Upper lobe of right lung (tissue), 1 donor: ENCODE data around the gene DAPP1. TPM values are rescaled to one million over a fixed set of nuclear protein-coding genes. Genes with fewer than 3 reads are reported as not detected.

Source experiments
- ATAC-seq: fragments of 200-7000 bp; cut with Tn5 transposase; one replicate; pipeline ENCODE4 v1.9.1; 2020; ENCODE audit warnings: mild to moderate bottlenecking, moderate library complexity
- DNase-seq: peaks from one replicate; pipeline ENCODE4 v3.0.0-alpha.2; 2020
- H3K27ac ChIP-seq: fragments of 200-600 bp; one replicate; pipeline ENCODE4 v1.8.0; 2022
- H3K27me3 ChIP-seq: fragments of 200-600 bp; one replicate; pipeline ENCODE4 v1.8.0; 2022; ENCODE audit warnings: mild to moderate bottlenecking
- H3K36me3 ChIP-seq: fragments of 200-600 bp; one replicate; pipeline ENCODE4 v1.8.0; 2022
- H3K4me1 ChIP-seq: fragments of 200-600 bp; one replicate; pipeline ENCODE4 v1.8.0; 2022
- H3K4me3 ChIP-seq: fragments of 200-600 bp; one replicate; pipeline ENCODE4 v1.8.0; 2022; ENCODE audit warnings: mild to moderate bottlenecking
- H3K9me3 ChIP-seq: fragments of 200-600 bp; one replicate; pipeline ENCODE4 v1.8.0; 2022
- intact Hi-C: fragments of 100-400 bp; cut with DNase I; formaldehyde crosslinking; loops from one replicate; pipeline ENCODE4 v1.11.0; 2022
- total RNA-seq: library from RNA; stranded (reverse); fragmentation: NEBNext Ultra II Directional; extraction: Animal tissue kit (Norgen Biotek cat#: 25700); gene quantifications from one replicate; pipeline ENCODE4 v1.2.1, GENCODE V29; 2021
- TF ChIP-seq, protein P1 (sequence below): fragments of 200-600 bp; IDR thresholded peaks from one replicate; pipeline ENCODE4 v1.8.0; 2022; ENCODE audit warnings: antibody characterized with exemption
- donor health status: DM: no; HTN: yes; CAD: no; lungs with severe emphysema.

The DAPP1 gene
- total RNA-seq, 1 donor from 2014 or later: 8.9 TPM

GRCh38 chr4:99875071-99875470, 58.4 kb downstream of the DAPP1 start:
- ATAC-seq (no peak), DNase-seq (no peak)
- Histone ChIP-seq H3K4me1 (no peaks in the 10 kb centered on the region), H3K9me3 (no peaks in the 10 kb centered on the region), H3K4me3 (no peak overlapping the region), H3K27me3 (no peaks in the 10 kb centered on the region), H3K36me3 (peaks cover 41% of the 10 kb centered on the region), H3K27ac (no peak overlapping the region)
- TF ChIP-seq, protein P1, sequence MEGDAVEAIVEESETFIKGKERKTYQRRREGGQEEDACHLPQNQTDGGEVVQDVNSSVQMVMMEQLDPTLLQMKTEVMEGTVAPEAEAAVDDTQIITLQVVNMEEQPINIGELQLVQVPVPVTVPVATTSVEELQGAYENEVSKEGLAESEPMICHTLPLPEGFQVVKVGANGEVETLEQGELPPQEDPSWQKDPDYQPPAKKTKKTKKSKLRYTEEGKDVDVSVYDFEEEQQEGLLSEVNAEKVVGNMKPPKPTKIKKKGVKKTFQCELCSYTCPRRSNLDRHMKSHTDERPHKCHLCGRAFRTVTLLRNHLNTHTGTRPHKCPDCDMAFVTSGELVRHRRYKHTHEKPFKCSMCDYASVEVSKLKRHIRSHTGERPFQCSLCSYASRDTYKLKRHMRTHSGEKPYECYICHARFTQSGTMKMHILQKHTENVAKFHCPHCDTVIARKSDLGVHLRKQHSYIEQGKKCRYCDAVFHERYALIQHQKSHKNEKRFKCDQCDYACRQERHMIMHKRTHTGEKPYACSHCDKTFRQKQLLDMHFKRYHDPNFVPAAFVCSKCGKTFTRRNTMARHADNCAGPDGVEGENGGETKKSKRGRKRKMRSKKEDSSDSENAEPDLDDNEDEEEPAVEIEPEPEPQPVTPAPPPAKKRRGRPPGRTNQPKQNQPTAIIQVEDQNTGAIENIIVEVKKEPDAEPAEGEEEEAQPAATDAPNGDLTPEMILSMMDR: no peak
- intact Hi-C loops: no loop called here

DNA sequence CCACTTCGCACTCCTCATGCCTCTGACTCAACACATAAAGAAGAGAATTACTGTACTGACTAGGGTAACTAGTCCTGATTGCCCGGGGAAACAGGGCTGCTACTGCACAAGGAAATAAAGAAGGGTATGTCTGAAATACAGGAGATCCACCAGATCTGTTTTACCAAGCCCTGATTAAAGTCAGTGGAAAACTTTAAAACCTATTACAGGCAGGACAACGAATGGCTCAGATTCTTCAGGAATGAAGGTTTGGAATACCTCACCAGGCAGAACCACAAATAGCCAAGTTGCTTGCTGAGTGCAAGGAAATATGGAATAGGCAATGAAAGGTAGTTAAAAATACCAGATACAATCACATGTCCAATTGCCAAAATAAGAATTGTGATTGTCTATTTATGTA, 60.3 kb downstream of the DAPP1 start:
- intact Hi-C loops: no loop called here
- Histone ChIP-seq H3K27ac (no peak overlapping the region), H3K27me3 (no peaks in the 10 kb centered on the region)

GRCh38 chr4:99878604-99879003, 62.0 kb downstream of the DAPP1 start:
- H3K9me3 ChIP-seq: no peaks in the 10 kb centered on the region
- H3K27me3 ChIP-seq: no peaks in the 10 kb centered on the region
- no peak overlapping the region for H3K4me3 ChIP-seq
- DNase-seq: no peak
- no peak for ATAC-seq
- intact Hi-C loops: no loop called here
- peaks cover 75% of the 10 kb centered on the region for H3K36me3 ChIP-seq
- H3K4me1 ChIP-seq: no peaks in the 10 kb centered on the region
- TF ChIP-seq, protein P1: no peak
- H3K27ac ChIP-seq: no peak overlapping the region

More for the DNA sequence above, 60.3 kb downstream of the DAPP1 start:
- TF ChIP-seq, protein P1: no peak
- Histone ChIP-seq H3K36me3 (peaks cover 60% of the 10 kb centered on the region), H3K4me1 (no peaks in the 10 kb centered on the region), H3K4me3 (no peak overlapping the region), H3K9me3 (no peaks in the 10 kb centered on the region)
- no peak for DNase-seq
- no peak for ATAC-seq

DNA sequence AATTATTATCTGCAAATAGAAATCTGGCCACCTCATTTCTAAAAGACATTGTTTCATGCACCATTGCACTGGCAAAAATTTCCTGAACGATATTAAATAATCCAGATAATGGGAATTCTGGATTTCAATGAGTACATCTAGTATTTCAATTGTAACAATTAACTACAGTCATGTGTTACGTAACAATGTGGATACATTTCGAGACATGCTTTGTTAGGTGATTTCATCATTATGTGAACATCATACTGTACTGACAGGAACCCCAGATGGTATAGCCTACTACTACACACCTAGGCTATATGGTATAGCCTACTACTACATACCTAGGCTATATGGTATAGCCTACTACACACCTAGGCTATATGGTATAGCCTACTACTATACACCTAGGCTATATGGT, 62.8 kb downstream of the DAPP1 start:
- no peaks in the 10 kb centered on the region for H3K27me3 ChIP-seq
- H3K9me3 ChIP-seq: no peaks in the 10 kb centered on the region
- TF ChIP-seq, protein P1: no peak
- peaks cover 83% of the 10 kb centered on the region for H3K36me3 ChIP-seq
- no peak overlapping the region for H3K27ac ChIP-seq
- intact Hi-C loops: no loop called here
- H3K4me1 ChIP-seq: no peaks in the 10 kb centered on the region
- DNase-seq (no peak), ATAC-seq (no peak)
- no peak overlapping the region for H3K4me3 ChIP-seq

GRCh38 chr4:99885063-99885664, 68.5 kb downstream of the DAPP1 start:
- ATAC-seq: no peak

More at GRCh38 chr4:99885063-99885664, 68.5 kb downstream of the DAPP1 start:
- no peaks in the 10 kb centered on the region for H3K4me1 ChIP-seq
- TF ChIP-seq, protein P1: peak; percentile 48
- no peaks in the 10 kb centered on the region for H3K9me3 ChIP-seq
- no peak overlapping the region for H3K4me3 ChIP-seq
- H3K27ac ChIP-seq: no peak overlapping the region
- intact Hi-C loops: no loop called here
- no peak for DNase-seq
- H3K36me3 ChIP-seq: peaks cover 69% of the 10 kb centered on the region
- no peaks in the 10 kb centered on the region for H3K27me3 ChIP-seq
